HEK293 (cell line): Measurements from ENCODE around the gene NR2F1-AS1.

Experiments
- BCL11A ChIP-seq: fragments of 450-650 bp; formaldehyde crosslinking; IDR thresholded peaks from 2 replicates; pipeline ENCODE4 v1.5.1; 2016; ENCODE audit warnings: low read depth, missing biosample characterization, missing genetic modification characterization
- BCL6B ChIP-seq: fragments of 450-650 bp; formaldehyde crosslinking; IDR thresholded peaks from 2 replicates; pipeline ENCODE4 v1.5.1; 2017; ENCODE audit warnings: missing biosample characterization, missing genetic modification characterization
- CTCF ChIP-seq: fragments of 450-650 bp; formaldehyde crosslinking; IDR thresholded peaks from 2 replicates; pipeline ENCODE4 v1.5.1; 2016; ENCODE audit warnings: missing biosample characterization, missing genetic modification characterization
- GLIS1 ChIP-seq: fragments of 450-650 bp; formaldehyde crosslinking; IDR thresholded peaks from 2 replicates; pipeline ENCODE4 v1.5.1; 2016; ENCODE audit warnings: missing biosample characterization, missing genetic modification characterization
- KLF10 ChIP-seq: fragments of 450-650 bp; IDR thresholded peaks from 2 replicates; pipeline ENCODE4 v1.5.1; 2018; ENCODE audit warnings: missing biosample characterization, mild to moderate bottlenecking, missing genetic modification characterization
- KLF7 ChIP-seq: fragments of 450-650 bp; formaldehyde crosslinking; IDR thresholded peaks from 2 replicates; pipeline ENCODE4 v1.5.1; 2016; ENCODE audit warnings: missing biosample characterization, missing genetic modification characterization, borderline replicate concordance
- KLF8 ChIP-seq: fragments of 450-650 bp; formaldehyde crosslinking; IDR thresholded peaks from 2 replicates; pipeline ENCODE4 v1.5.1; 2016; ENCODE audit warnings: missing biosample characterization, missing genetic modification characterization
- TCF7L2 ChIP-seq: IDR thresholded peaks from 2 replicates; pipeline ENCODE4 v1.6.1; 2011; ENCODE audit warnings: low read depth, mild to moderate bottlenecking, inconsistent platforms, low read length, moderate library complexity, borderline replicate concordance
- WT1 ChIP-seq: fragments of 450-650 bp; formaldehyde crosslinking; IDR thresholded peaks from 2 replicates; pipeline ENCODE4 v1.5.1; 2016; ENCODE audit warnings: missing biosample characterization, missing genetic modification characterization
- ZBTB20 ChIP-seq: fragments of 450-650 bp; formaldehyde crosslinking; IDR thresholded peaks from 2 replicates; pipeline ENCODE4 v1.5.1; 2016; ENCODE audit warnings: missing biosample characterization, missing genetic modification characterization
- ZBTB21 ChIP-seq: fragments of 450-650 bp; formaldehyde crosslinking; IDR thresholded peaks from 2 replicates; pipeline ENCODE4 v1.5.1; 2017; ENCODE audit warnings: missing biosample characterization, missing genetic modification characterization
- ZBTB8A ChIP-seq: fragments of 450-650 bp; formaldehyde crosslinking; IDR thresholded peaks from 2 replicates; pipeline ENCODE4 v1.5.1; 2016; ENCODE audit warnings: missing biosample characterization, missing genetic modification characterization
- ZNF114 ChIP-seq: fragments of 450-650 bp; formaldehyde crosslinking; IDR thresholded peaks from 2 replicates; pipeline ENCODE4 v1.5.0; 2017; ENCODE audit warnings: missing biosample characterization, missing genetic modification characterization
- ZNF157 ChIP-seq: fragments of 450-650 bp; formaldehyde crosslinking; IDR thresholded peaks from 2 replicates; pipeline ENCODE4 v1.5.1; 2016; ENCODE audit warnings: missing biosample characterization, missing genetic modification characterization
- ZNF2 ChIP-seq: fragments of 450-650 bp; formaldehyde crosslinking; IDR thresholded peaks from 2 replicates; pipeline ENCODE4 v1.5.1; 2016; ENCODE audit warnings: missing biosample characterization, missing genetic modification characterization
- ZNF292 ChIP-seq: fragments of 450-650 bp; formaldehyde crosslinking; IDR thresholded peaks from 2 replicates; pipeline ENCODE4 v1.5.1; 2016; ENCODE audit warnings: low read depth, missing biosample characterization, missing genetic modification characterization, borderline replicate concordance
- ZNF404 ChIP-seq: fragments of 450-650 bp; formaldehyde crosslinking; IDR thresholded peaks from 2 replicates; pipeline ENCODE4 v1.5.1; 2017; ENCODE audit warnings: missing biosample characterization, missing genetic modification characterization
- ZNF585B ChIP-seq: fragments of 450-650 bp; formaldehyde crosslinking; IDR thresholded peaks from 2 replicates; pipeline ENCODE4 v1.5.1; 2016; ENCODE audit warnings: missing biosample characterization, missing genetic modification characterization
- ZNF623 ChIP-seq: fragments of 450-650 bp; formaldehyde crosslinking; IDR thresholded peaks from 2 replicates; pipeline ENCODE4 v1.5.1; 2016; ENCODE audit warnings: missing biosample characterization, missing genetic modification characterization
- ZNF664 ChIP-seq: fragments of 450-650 bp; formaldehyde crosslinking; IDR thresholded peaks from 2 replicates; pipeline ENCODE4 v1.5.1; 2016; ENCODE audit warnings: missing biosample characterization, missing genetic modification characterization
- ZNF785 ChIP-seq: fragments of 450-650 bp; formaldehyde crosslinking; IDR thresholded peaks from 2 replicates; pipeline ENCODE4 v1.5.1; 2016; ENCODE audit warnings: missing biosample characterization, missing genetic modification characterization
- ZNF843 ChIP-seq: fragments of 450-650 bp; formaldehyde crosslinking; IDR thresholded peaks from 2 replicates; pipeline ENCODE4 v1.5.1; 2016; ENCODE audit warnings: missing biosample characterization, missing genetic modification characterization
- TF ChIP-seq, protein P1 (sequence below): fragments of 450-650 bp; formaldehyde crosslinking; IDR thresholded peaks from 2 replicates; pipeline ENCODE4 v1.5.1; 2017; ENCODE audit warnings: missing biosample characterization, missing genetic modification characterization
- TF ChIP-seq, protein P2 (sequence below): fragments of 450-650 bp; formaldehyde crosslinking; conservative IDR thresholded peaks from 2 replicates; pipeline ENCODE4 v1.5.1; 2016; ENCODE audit warnings: low read depth, missing biosample characterization, missing genetic modification characterization
- TF ChIP-seq, protein P3 (sequence below): fragments of 450-650 bp; formaldehyde crosslinking; IDR thresholded peaks from 2 replicates; pipeline ENCODE4 v1.5.1; 2016; ENCODE audit warnings: missing biosample characterization, missing genetic modification characterization, low read depth
- TF ChIP-seq, protein P4 (sequence below): fragments of 450-650 bp; formaldehyde crosslinking; IDR thresholded peaks from 2 replicates; pipeline ENCODE4 v1.5.1; 2016; ENCODE audit warnings: missing biosample characterization, missing genetic modification characterization

The NR2F1-AS1 gene

DNA sequence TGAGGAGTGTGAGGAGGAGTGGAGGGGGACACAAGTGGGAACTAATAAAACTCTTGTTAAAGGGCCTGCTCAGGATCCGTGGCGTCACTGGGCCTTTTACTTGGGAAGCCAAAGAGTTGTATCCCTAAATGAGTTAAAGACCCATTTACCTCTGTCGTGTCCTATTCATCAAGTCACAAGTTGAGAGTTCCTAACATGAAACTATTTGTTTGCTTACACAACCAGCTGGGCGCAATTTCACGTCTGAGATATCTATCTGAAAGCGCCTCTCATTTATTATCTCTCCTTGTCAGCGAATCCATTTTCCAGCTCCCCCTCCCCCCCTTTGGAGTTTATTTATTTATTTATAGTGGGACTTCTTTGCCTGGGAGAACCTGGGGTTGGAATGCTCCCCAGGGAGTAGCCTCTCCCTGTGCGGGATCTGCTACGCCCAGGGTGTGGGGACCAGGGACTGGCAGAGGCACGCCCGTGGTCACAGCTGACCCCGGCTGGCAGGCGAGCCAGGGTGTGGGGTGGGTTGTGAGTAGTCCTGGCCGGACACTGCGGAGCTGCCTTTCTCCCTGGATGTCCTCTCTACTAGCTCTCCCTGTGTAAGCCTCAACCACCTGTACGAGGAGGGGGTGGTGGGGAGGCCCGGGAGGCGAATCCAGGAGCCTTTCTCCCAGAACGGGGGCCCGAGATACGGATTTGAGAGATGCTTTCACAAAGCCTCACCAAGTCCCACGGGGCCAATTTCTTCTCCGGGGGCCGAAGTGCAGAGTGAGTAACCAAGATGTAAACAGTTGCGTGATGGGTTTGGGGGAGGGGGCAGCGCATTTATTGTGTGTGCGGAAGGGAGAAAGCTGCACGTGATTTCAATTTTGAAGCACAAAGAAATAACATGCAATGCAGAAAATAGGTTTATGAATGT is 17.3 kb upstream of the NR2F1-AS1 start (continued):
- TF ChIP-seq, protein P1, sequence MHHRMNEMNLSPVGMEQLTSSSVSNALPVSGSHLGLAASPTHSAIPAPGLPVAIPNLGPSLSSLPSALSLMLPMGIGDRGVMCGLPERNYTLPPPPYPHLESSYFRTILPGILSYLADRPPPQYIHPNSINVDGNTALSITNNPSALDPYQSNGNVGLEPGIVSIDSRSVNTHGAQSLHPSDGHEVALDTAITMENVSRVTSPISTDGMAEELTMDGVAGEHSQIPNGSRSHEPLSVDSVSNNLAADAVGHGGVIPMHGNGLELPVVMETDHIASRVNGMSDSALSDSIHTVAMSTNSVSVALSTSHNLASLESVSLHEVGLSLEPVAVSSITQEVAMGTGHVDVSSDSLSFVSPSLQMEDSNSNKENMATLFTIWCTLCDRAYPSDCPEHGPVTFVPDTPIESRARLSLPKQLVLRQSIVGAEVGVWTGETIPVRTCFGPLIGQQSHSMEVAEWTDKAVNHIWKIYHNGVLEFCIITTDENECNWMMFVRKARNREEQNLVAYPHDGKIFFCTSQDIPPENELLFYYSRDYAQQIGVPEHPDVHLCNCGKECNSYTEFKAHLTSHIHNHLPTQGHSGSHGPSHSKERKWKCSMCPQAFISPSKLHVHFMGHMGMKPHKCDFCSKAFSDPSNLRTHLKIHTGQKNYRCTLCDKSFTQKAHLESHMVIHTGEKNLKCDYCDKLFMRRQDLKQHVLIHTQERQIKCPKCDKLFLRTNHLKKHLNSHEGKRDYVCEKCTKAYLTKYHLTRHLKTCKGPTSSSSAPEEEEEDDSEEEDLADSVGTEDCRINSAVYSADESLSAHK (tag by site-specific recombination): peak; percentile 79
- no peak for TF ChIP-seq ZNF623
- no peak; the same call in 1 of the 2 replicates for TF ChIP-seq ZNF2
- peak; percentile 56; the same call in 1 of the 2 replicates for TF ChIP-seq ZNF843 (tag by site-specific recombination)
- TF ChIP-seq ZNF157: no peak
- 0 out of 2 replicates have a peak, but pooled peaks have one; percentile 50 for TF ChIP-seq BCL11A (tag by site-specific recombination)
- TF ChIP-seq ZBTB8A (tag by site-specific recombination): peak; percentile 77
- TF ChIP-seq ZNF585B (tag by site-specific recombination): no peak
- peak; percentile 85 for TF ChIP-seq KLF10 (tag by site-specific recombination)
- TF ChIP-seq ZNF785 (tag by site-specific recombination): no peak
- TF ChIP-seq KLF8 (tag by site-specific recombination): peak; percentile 65
- TF ChIP-seq BCL6B (tag by site-specific recombination): 0 out of 2 replicates have a peak, but pooled peaks have one; percentile 41
- peak; percentile 40; the same call in 1 of the 2 replicates for TF ChIP-seq ZBTB21 (tag by site-specific recombination)
- TF ChIP-seq, protein P2, sequence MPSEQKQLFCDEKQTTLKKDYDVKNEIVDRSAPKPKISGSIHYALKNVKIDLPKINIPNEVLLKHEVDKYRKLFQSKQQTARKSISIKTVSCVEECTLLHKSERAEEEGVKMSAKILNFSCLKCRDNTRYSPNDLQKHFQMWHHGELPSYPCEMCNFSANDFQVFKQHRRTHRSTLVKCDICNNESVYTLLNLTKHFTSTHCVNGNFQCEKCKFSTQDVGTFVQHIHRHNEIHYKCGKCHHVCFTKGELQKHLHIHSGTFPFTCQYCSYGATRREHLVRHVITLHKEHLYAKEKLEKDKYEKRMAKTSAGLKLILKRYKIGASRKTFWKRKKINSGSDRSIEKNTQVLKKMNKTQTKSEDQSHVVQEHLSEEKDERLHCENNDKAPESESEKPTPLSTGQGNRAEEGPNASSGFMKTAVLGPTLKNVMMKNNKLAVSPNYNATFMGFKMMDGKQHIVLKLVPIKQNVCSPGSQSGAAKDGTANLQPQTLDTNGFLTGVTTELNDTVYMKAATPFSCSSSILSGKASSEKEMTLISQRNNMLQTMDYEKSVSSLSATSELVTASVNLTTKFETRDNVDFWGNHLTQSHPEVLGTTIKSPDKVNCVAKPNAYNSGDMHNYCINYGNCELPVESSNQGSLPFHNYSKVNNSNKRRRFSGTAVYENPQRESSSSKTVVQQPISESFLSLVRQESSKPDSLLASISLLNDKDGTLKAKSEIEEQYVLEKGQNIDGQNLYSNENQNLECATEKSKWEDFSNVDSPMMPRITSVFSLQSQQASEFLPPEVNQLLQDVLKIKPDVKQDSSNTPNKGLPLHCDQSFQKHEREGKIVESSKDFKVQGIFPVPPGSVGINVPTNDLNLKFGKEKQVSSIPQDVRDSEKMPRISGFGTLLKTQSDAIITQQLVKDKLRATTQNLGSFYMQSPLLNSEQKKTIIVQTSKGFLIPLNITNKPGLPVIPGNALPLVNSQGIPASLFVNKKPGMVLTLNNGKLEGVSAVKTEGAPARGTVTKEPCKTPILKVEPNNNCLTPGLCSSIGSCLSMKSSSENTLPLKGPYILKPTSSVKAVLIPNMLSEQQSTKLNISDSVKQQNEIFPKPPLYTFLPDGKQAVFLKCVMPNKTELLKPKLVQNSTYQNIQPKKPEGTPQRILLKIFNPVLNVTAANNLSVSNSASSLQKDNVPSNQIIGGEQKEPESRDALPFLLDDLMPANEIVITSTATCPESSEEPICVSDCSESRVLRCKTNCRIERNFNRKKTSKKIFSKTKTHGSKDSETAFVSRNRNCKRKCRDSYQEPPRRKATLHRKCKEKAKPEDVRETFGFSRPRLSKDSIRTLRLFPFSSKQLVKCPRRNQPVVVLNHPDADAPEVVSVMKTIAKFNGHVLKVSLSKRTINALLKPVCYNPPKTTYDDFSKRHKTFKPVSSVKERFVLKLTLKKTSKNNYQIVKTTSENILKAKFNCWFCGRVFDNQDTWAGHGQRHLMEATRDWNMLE (tag by site-specific recombination): peak; percentile 9
- TF ChIP-seq ZNF404: no peak
- no peak for TF ChIP-seq ZNF114 (tag by site-specific recombination)
- TF ChIP-seq WT1 (tag by site-specific recombination): peak; percentile 88
- TF ChIP-seq ZNF664: 0 out of 2 replicates have a peak, but pooled peaks have one; percentile 22
- TF ChIP-seq ZNF292 (tag by site-specific recombination): no peak
- TF ChIP-seq GLIS1 (tag by site-specific recombination): peak; percentile 94
- TF ChIP-seq, protein P3, sequence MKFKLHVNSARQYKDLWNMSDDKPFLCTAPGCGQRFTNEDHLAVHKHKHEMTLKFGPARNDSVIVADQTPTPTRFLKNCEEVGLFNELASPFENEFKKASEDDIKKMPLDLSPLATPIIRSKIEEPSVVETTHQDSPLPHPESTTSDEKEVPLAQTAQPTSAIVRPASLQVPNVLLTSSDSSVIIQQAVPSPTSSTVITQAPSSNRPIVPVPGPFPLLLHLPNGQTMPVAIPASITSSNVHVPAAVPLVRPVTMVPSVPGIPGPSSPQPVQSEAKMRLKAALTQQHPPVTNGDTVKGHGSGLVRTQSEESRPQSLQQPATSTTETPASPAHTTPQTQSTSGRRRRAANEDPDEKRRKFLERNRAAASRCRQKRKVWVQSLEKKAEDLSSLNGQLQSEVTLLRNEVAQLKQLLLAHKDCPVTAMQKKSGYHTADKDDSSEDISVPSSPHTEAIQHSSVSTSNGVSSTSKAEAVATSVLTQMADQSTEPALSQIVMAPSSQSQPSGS (tag by site-specific recombination): peak; percentile 64
- peak; percentile 68; the same call in 1 of the 2 replicates for TF ChIP-seq TCF7L2
- TF ChIP-seq CTCF (tag by site-specific recombination): no peak
- TF ChIP-seq KLF7: peak; percentile 83; the same call in 1 of the 2 replicates
- TF ChIP-seq ZBTB20 (tag by site-specific recombination): peak; percentile 84
- TF ChIP-seq, protein P4, sequence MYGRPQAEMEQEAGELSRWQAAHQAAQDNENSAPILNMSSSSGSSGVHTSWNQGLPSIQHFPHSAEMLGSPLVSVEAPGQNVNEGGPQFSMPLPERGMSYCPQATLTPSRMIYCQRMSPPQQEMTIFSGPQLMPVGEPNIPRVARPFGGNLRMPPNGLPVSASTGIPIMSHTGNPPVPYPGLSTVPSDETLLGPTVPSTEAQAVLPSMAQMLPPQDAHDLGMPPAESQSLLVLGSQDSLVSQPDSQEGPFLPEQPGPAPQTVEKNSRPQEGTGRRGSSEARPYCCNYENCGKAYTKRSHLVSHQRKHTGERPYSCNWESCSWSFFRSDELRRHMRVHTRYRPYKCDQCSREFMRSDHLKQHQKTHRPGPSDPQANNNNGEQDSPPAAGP (tag by site-specific recombination): peak; percentile 91
